ENCODE data around the gene CCL5. TPM values are rescaled to one million over a fixed set of nuclear protein-coding genes. Genes with fewer than 3 reads are reported as not detected.

Gene CCL5
- total RNA-seq, 2 donors from 2014 or later: 4.4 to 8.3 TPM

DNA sequence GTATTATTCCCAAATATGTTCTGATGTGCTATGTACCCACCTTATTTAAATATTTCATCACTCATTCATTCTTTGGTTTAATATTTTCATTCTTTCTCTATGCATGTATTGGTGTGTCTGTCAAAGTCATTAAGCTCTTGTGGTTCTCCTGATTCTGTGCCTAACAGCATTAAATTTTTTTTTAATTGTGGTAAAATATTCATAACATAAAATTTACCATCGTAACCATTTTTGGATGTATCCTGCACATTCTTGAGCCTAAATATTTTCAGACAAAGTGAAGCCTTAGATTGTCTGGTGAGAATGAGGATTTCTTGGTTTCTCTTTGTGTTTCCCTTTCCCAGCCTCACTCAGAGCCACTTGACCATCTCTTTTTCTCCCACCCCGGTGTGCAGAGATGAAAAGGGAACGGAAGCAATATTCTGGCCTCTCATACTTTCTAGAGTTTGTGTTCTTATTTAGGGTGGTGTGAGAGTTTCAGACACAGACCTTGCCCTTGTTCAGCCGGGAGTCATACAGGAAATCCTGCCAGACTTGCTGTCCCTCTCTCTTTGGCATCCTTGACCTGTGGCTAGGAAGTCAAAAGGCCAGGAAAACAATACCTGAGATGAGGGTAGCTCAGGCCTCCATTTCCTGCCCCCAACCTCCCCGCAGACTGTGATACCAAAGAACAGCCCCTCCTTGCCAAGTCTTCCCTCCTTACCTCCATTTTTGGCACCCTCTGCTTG is 4.9 kb downstream of the CCL5 start:
- intact Hi-C loops (cut with DNase I, micrococcal nuclease): no loop called here
- DNase-seq (no peak), ATAC-seq (no peak)

DNA sequence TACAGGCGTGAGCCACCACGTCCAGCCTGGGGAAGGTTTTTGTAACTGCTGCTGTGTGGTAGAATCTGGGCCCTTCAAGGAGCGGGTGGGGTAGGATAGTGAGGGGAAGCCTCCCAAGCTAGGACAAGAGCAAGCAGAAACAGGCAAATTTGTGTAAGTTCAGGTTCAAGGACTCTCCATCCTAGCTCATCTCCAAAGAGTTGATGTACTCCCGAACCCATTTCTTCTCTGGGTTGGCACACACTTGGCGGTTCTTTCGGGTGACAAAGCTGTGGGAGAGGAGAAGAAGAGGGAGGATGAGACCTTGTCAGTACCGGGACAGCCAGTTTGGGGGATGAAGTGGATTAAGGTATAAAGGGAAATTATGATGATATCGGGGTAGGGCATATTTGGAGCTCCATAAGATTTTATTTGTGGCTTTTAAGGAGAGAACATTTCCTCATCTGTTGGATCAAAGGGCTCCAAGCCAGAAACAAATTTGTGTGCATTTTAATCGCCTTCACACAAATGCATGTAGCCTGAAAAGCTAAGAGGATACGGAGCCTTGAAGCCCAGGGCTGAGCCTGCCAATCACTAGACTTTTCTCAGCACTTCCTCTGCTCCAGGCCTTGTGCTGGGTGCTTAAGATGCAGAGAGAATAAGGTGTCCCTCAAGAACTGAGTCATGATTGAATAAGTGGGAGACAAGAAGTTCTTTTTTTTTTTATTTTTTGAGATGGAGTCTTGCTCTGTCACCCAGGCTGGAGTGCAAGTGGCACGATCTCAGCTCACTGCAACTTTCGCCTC is 7.8 kb downstream of the CCL5 start:
- intact Hi-C loops (cut with DNase I, micrococcal nuclease): no loop called here
- DNase-seq: no peak

GRCh38 chr17:35870906-35871819 is 9.0 kb downstream of the CCL5 start:
- ATAC-seq: no peak
- no peak for DNase-seq
- intact Hi-C loops (cut with DNase I, micrococcal nuclease): no loop called here

More for the DNA sequence above, 7.8 kb downstream of the CCL5 start:
- no peak for ATAC-seq

GRCh38 chr17:35868737-35869136 is 11.4 kb downstream of the CCL5 start, which contains the start of gene HEATR9:
Gene HEATR9 (minus strand): TSS chr17:35868891. CDS start chr17:35868742, 149 bp downstream.
- intact Hi-C loops (cut with DNase I, micrococcal nuclease): no loop called here
- no peak for ATAC-seq

GRCh38 chr17:35867574-35867973 is 12.6 kb downstream of the CCL5 start:
- intact Hi-C loops (cut with DNase I, micrococcal nuclease): no loop called here
- DNase-seq (no peak), ATAC-seq (no peak)

More at GRCh38 chr17:35868737-35869136, 11.4 kb downstream of the CCL5 start, which contains the start of gene HEATR9:
- DNase-seq: no peak

- no peak for ATAC-seq
- intact Hi-C loops (cut with DNase I, micrococcal nuclease): no loop called here
- DNase-seq: no peak
These were observed 13.7 kb downstream of the CCL5 start for GRCh38 chr17:35866341-35866950.

GRCh38 chr17:35865412-35866340 is 14.5 kb downstream of the CCL5 start:
- no peak for ATAC-seq
- intact Hi-C loops (cut with DNase I, micrococcal nuclease): no loop called here
- DNase-seq: no peak

DNA sequence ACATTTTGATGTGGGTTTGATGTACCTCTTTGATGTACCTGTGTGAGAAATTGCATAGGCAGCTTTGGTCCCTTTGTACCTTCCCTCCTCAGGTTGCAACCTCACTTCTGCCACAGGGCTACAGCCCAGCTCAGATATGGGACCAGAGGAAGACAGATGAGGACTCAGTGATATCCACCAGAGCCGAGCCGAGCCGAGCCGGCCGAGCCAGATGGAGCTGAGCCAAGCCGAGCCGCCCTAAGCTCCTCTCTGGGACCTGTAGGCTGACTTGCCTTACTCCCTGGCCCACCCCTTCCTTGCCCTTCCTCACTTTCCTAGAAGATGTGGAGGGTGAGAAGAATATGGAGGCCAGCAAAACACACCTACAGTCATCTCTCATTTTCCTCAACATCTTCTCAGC is 15.3 kb downstream of the CCL5 start:
- ATAC-seq (no peak), DNase-seq (no peak)
- intact Hi-C loops (cut with DNase I, micrococcal nuclease): no loop called here

- intact Hi-C loops (cut with DNase I, micrococcal nuclease): no loop called here
- no peak for DNase-seq
- no peak for ATAC-seq
These were observed 23.6 kb downstream of the CCL5 start for GRCh38 chr17:35856603-35857002.

DNA sequence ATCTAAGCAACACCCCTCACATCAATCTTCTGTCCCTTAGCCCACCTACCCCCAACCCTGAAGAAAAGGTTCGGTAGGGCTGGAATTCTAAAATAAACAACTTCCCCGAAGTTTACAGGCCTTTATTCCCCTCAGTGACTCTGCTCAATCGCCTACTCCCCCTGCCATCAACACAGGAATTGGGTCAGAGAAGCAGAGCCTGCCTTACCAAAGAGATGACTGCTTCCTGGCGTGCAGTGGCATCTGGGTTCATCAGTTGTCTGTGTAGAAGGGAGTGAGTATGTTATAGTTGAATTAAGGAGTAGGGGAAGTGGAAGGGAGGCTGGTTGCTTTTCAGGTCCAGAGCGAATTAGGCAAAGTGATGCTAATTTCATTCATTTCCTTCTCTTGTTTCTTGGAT is 24.2 kb downstream of the CCL5 start:
- no peak for DNase-seq
- no peak for ATAC-seq
- intact Hi-C loops (cut with DNase I, micrococcal nuclease): no loop called here

- intact Hi-C loops (cut with DNase I, micrococcal nuclease): no loop called here
- DNase-seq: peak in 1 of 2 donors; percentile 41
- peak; percentile 74 for ATAC-seq
These were observed 30.5 kb downstream of the CCL5 start for GRCh38 chr17:35849469-35850348.

GRCh38 chr17:35847633-35848373 is 32.4 kb downstream of the CCL5 start:
- ATAC-seq (peak; percentile 56), DNase-seq (no peak)
- intact Hi-C loops (cut with DNase I, micrococcal nuclease): no loop called here

- ATAC-seq: no peak
- intact Hi-C loops (cut with DNase I, micrococcal nuclease): no loop called here
- DNase-seq: no peak
These were observed 33.2 kb downstream of the CCL5 start for GRCh38 chr17:35847006-35847405.

DNA sequence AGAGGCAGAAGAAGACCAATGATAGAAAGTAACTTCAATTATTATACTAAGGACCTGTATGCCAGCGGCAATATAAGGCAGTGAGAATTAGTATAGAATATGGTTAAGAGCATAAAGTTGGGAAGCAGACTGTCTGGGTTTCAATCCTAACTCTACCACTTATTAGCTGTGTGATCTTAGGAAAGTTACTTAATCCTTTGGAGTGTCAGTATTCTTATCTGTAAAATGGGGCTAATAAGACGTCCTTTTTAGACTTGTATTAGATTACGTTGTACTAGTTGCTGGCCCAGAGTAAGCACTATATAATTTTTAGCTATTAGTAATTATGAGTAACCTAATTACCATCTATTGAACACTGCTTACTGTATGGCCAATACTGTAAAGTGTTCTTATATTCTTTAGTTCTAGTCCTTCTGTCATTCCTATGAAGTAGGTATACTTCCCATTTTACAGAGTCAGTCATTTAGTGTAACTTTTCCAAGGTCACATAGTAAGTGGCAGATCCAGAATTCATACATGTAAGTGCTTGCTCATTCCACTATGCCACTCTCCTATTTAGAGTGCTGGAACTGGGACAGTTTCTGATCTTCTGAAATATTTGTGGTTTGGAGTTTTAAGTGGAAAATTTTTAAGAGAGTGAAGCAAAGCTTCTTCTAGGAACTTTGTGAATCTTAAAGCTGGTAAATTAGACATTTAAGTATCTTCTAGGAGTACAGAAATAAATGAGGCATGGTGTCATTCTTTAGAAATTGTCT is 33.9 kb downstream of the CCL5 start:
- ATAC-seq (no peak), DNase-seq (no peak)
- intact Hi-C loops (cut with DNase I, micrococcal nuclease): no loop called here

DNA sequence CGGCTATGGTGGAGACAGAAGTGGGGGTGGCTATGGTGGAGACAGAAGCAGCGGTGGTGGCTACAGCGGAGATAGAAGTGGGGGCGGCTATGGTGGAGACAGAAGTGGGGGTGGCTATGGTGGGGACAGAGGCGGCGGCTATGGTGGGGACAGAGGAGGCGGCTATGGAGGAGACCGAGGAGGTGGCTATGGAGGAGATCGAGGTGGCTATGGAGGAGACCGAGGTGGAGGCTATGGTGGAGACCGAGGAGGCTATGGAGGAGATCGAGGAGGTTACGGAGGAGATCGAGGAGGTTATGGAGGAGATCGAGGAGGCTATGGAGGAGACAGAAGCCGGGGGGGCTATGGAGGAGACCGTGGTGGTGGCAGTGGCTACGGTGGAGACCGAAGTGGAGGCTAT is 35.6 kb downstream of the CCL5 start:
- ATAC-seq (no peak), DNase-seq (no peak)
- intact Hi-C loops (cut with DNase I, micrococcal nuclease): no loop called here

All from left colon (tissue), 2 donors.